Subcutaneous abdominal adipose tissue (tissue), 5 donors: ENCODE data around the gene MARF1.
"Not testable (repeated sequence)": the region's sequence is repeated elsewhere in the genome, so short reads cannot be mapped to it uniquely, and the experiment has no call there.

Experiments
- H3K27ac ChIP-seq: one replicate; pipeline ENCODE4 v1.7.0; 2013; ENCODE audit warnings: low read depth, mild to moderate bottlenecking, inconsistent platforms, low read length, moderate library complexity
- H3K27me3 ChIP-seq, 5 donors: one replicate each; pipeline ENCODE4 v1.7.0; 2013; ENCODE audit warnings: low read length in 5 of 5, inconsistent platforms in 1 of 5; ENCODE audit not compliant: control insufficient read depth in 5 of 5, insufficient read depth in 4 of 5
- H3K36me3 ChIP-seq, 5 donors: one replicate each; pipeline ENCODE4 v1.7.0; 2013; ENCODE audit warnings: low read length in 5 of 5; ENCODE audit not compliant: control insufficient read depth in 5 of 5, insufficient read depth in 5 of 5
- H3K4me1 ChIP-seq, 5 donors: one replicate each; pipeline ENCODE4 v1.7.0; 2013; ENCODE audit warnings: low read length in 5 of 5, mild to moderate bottlenecking in 3 of 5, moderate library complexity in 1 of 5; ENCODE audit not compliant: control insufficient read depth in 5 of 5, insufficient read depth in 5 of 5
- H3K4me3 ChIP-seq, 5 donors: one replicate each; pipeline ENCODE4 v1.7.0; 2013; ENCODE audit warnings: low read length in 5 of 5, low read depth in 1 of 5
- H3K9ac ChIP-seq, 5 donors: one replicate each; pipeline ENCODE4 v1.7.0; 2013; ENCODE audit warnings: low read length in 5 of 5, mild to moderate bottlenecking in 4 of 5, moderate library complexity in 3 of 5
- H3K9me3 ChIP-seq, 5 donors: one replicate each; pipeline ENCODE4 v1.7.0; 2013; ENCODE audit warnings: low read length in 5 of 5; ENCODE audit not compliant: control insufficient read depth in 5 of 5
- donor health status: healthy.
- donor health status: healthy.
- donor health status: healthy.
- donor health status: healthy.
- donor health status: healthy.

MARF1 gene

GRCh38 chr16:15643048-15643945 lies at the start of gene MARF1:
TSS of gene MARF1 (minus strand) at chr16:15643154. CDS start at chr16:15639233, 3,921 bp downstream.
- H3K4me3 ChIP-seq: peak within 1 kb of the TSS; percentile 89 to 99 (median 95)
- H3K27me3 ChIP-seq: no peaks in the 10 kb centered on the region
- peaks cover 4 to 27% (median 20%) of the 10 kb centered on the region in 5 donors for H3K4me1 ChIP-seq
- H3K36me3 ChIP-seq: peaks cover 4 to 10% (median 10%) of the 10 kb centered on the region in 5 donors
- H3K9ac ChIP-seq: peak within 1 kb of the TSS; percentile 5 to 99 (median 98)
- H3K27ac ChIP-seq: peak within 1 kb of the TSS; percentile 92
- H3K9me3 ChIP-seq: no peaks in the 10 kb centered on the region

DNA sequence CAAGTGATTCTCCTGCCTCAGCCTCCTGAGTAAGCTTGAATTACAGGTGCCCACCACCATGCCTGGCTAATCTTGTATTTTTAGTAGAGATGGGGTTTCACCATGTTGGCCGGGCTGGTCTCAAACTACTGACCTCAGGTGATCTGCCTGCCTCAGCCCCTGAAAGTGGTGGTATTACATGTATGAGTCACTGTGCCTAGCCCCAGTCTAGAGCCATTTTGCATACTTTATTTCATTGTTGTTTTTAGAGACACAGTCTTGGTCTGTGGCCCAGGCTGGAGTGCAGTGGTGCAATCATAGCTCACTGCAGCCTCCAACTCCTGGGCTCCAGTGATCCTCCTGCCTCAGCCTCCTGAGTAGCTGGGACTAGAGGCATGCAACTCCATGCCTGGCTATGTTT lies 49.6 kb upstream of the MARF1 start:
- H3K36me3 ChIP-seq: peaks cover 0 to 84% (median 73%) of the 10 kb centered on the region in 5 donors

DNA sequence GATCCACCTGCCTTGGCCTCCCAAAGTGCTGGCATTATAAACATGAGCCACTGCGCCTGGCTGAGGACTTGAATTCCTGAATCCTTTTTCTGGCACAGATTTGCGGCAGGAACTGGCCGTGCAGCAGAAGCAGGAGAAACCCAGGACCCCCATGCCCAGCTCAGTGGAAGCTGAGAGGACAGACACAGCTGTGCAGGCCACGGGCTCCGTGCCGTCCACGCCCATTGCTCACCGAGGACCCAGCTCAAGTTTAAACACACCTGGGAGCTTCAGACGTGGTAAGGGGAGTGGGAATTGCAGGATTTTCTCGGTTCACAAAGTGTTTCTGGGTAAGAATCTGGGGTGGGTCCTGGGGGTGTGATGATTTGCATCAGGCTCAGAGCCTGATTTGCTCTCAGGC lies 48.1 kb upstream of the MARF1 start:
- no peak overlapping the region for H3K9ac ChIP-seq
- no peaks in the 10 kb centered on the region for H3K4me1 ChIP-seq
- no peaks in the 10 kb centered on the region for H3K9me3 ChIP-seq
- no peaks in the 10 kb centered on the region for H3K27me3 ChIP-seq
- H3K36me3 ChIP-seq: peaks cover 0 to 86% (median 71%) of the 10 kb centered on the region in 5 donors
- H3K27ac ChIP-seq: no peak overlapping the region
- no peak overlapping the region for H3K4me3 ChIP-seq

More for the DNA sequence above, 49.6 kb upstream of the MARF1 start:
- not testable (repeated sequence) for H3K27me3 ChIP-seq, H3K9ac ChIP-seq, H3K4me3 ChIP-seq, H3K9me3 ChIP-seq, H3K4me1 ChIP-seq, H3K27ac ChIP-seq

DNA sequence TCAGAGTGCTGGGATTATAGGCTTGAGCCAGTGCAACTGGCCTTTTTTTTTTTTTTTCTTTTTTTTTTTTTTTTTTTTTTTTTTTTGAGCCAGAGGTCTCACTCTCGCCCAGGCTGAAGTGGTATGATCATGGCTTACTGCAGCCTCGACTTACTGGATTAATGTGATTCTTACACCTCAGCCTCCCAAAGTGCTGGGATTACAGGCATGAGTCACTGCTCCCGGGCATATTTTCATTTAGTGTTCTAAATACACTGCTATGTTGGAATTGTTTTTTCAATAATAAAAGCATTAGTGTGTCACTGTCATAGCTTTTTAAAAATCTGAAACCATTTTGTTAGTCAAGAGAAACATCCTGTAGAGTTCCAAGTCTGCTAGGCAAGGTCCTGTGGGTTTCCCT lies 47.3 kb upstream of the MARF1 start:
- Histone ChIP-seq H3K27ac (no peak overlapping the region), H3K27me3 (no peaks in the 10 kb centered on the region), H3K4me1 (no peaks in the 10 kb centered on the region), H3K9ac (no peak overlapping the region), H3K4me3 (no peak overlapping the region), H3K9me3 (no peaks in the 10 kb centered on the region), H3K36me3 (peaks cover 0 to 90% (median 67%) of the 10 kb centered on the region in 5 donors)

DNA sequence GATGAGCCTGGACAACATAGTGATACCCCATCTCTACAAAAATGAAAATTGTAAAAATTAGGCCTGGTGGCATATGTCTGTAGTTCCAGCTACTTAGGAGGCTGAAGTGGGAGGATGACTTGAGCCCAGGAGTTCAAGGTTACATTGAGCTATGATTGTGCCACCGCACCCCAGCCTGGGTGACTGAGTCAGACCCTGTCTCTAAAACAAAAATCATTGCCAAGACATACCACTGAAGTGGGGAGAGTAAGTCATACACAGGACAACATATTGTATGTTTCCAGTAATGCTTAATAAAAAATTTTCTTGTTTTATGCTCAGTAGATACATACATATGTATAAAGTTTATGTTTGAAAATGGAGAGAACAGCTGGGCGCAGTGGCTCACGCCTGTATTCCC lies 46.3 kb upstream of the MARF1 start:
- Histone ChIP-seq H3K36me3 (peaks cover 4 to 87% (median 60%) of the 10 kb centered on the region in 5 donors), H3K9me3 (no peaks in the 10 kb centered on the region), H3K27me3 (no peaks in the 10 kb centered on the region), H3K9ac (no peak overlapping the region), H3K27ac (no peak overlapping the region), H3K4me3 (no peak overlapping the region), H3K4me1 (no peaks in the 10 kb centered on the region)

- Histone ChIP-seq H3K9ac (no peak overlapping the region), H3K4me1 (no peaks in the 10 kb centered on the region), H3K4me3 (no peak overlapping the region), H3K27ac (no peak overlapping the region), H3K9me3 (no peaks in the 10 kb centered on the region), H3K27me3 (no peaks in the 10 kb centered on the region), H3K36me3 (peaks cover 4 to 66% (median 34%) of the 10 kb centered on the region in 5 donors)
Observed at GRCh38 chr16:15686287-15686686, 43.3 kb upstream of the MARF1 start.

DNA sequence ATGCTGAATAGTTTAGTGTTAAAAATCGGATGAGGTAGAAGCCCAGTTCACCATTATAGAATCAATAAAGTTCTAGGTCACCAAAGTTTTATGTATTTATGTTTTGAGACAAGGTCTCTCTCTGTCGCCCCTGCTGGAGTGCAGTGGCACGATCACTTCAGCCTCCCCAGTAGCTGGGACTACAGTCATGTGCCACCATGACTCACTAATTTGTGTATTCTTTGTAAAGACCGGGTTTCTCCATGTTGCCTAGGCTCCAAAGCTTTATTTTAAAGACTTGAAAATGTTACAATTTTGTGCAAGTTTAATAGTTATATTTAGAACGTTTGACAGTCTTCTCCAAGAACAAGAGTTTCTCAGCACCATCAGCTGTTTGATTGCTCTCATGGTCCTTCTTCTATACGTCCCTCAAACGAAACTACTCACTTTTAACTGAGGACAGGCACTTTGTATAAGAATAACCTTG lies 39.2 kb upstream of the MARF1 start:
- peaks cover 4 to 55% (median 18%) of the 10 kb centered on the region in 5 donors for H3K36me3 ChIP-seq
- no peak overlapping the region for H3K9ac ChIP-seq
- H3K4me1 ChIP-seq: no peaks in the 10 kb centered on the region
- no peak overlapping the region for H3K4me3 ChIP-seq
- no peaks in the 10 kb centered on the region for H3K9me3 ChIP-seq
- no peak overlapping the region for H3K27ac ChIP-seq
- H3K27me3 ChIP-seq: no peaks in the 10 kb centered on the region

GRCh38 chr16:15677447-15677846 lies 34.5 kb upstream of the MARF1 start:
- H3K36me3 ChIP-seq: peaks cover 0 to 29% (median 12%) of the 10 kb centered on the region in 5 donors
- H3K9me3 ChIP-seq: no peaks in the 10 kb centered on the region
- no peaks in the 10 kb centered on the region for H3K27me3 ChIP-seq
- H3K9ac ChIP-seq: no peak overlapping the region
- peaks cover 8 to 17% (median 15%) of the 10 kb centered on the region in 5 donors for H3K4me1 ChIP-seq
- no peak overlapping the region for H3K27ac ChIP-seq
- no peak overlapping the region for H3K4me3 ChIP-seq

GRCh38 chr16:15676506-15676905 lies 33.6 kb upstream of the MARF1 start:
- Histone ChIP-seq H3K9ac (no peak overlapping the region), H3K27ac (no peak overlapping the region), H3K27me3 (no peaks in the 10 kb centered on the region), H3K9me3 (no peaks in the 10 kb centered on the region), H3K36me3 (peaks cover 0 to 29% (median 12%) of the 10 kb centered on the region in 5 donors), H3K4me3 (no peak overlapping the region), H3K4me1 (peaks cover 10 to 21% (median 20%) of the 10 kb centered on the region in 5 donors)

GRCh38 chr16:15674571-15674970 lies 31.6 kb upstream of the MARF1 start:
- no peaks in the 10 kb centered on the region for H3K9me3 ChIP-seq
- H3K9ac ChIP-seq: no peak overlapping the region
- H3K27me3 ChIP-seq: no peaks in the 10 kb centered on the region
- peaks cover 0 to 35% (median 18%) of the 10 kb centered on the region in 5 donors for H3K36me3 ChIP-seq
- no peak overlapping the region for H3K27ac ChIP-seq
- peaks cover 10 to 21% (median 20%) of the 10 kb centered on the region in 5 donors for H3K4me1 ChIP-seq
- H3K4me3 ChIP-seq: no peak overlapping the region
